Islet of Langerhans (tissue), 1 donor: ENCODE data around the gene GNAI3.

Experiments
- FAIRE-seq: peaks from one replicate; lab custom pipeline; 2011; peaks lifted over from hg19 to GRCh38; lab: Jason Lieb, UNC

GNAI3 gene

GRCh38 chr1:109527098-109527811 lies 21.2 kb upstream of the GNAI3 start:
- no peak for FAIRE-seq

- no peak for FAIRE-seq
Measured at GRCh38 chr1:109527846-109528695, 20.3 kb upstream of the GNAI3 start.

- no peak for FAIRE-seq
Measured at GRCh38 chr1:109528712-109529111, 19.7 kb upstream of the GNAI3 start.

GRCh38 chr1:109529881-109530456 lies 18.4 kb upstream of the GNAI3 start:
- no peak for FAIRE-seq

GRCh38 chr1:109530457-109531087 lies 17.8 kb upstream of the GNAI3 start:
- no peak for FAIRE-seq

GRCh38 chr1:109531380-109531779 lies 17.0 kb upstream of the GNAI3 start:
- no peak for FAIRE-seq

- FAIRE-seq = no peak
Measured at GRCh38 chr1:109531826-109532364, 16.5 kb upstream of the GNAI3 start.

GRCh38 chr1:109532365-109533136 lies 15.9 kb upstream of the GNAI3 start:
- no peak for FAIRE-seq

GRCh38 chr1:109534307-109534858 lies 14.0 kb upstream of the GNAI3 start:
- FAIRE-seq = no peak

GRCh38 chr1:109535481-109535880 lies 12.9 kb upstream of the GNAI3 start:
- FAIRE-seq = no peak

- no peak for FAIRE-seq
Measured at GRCh38 chr1:109535971-109536491, 12.4 kb upstream of the GNAI3 start.

GRCh38 chr1:109537450-109538178 lies 10.8 kb upstream of the GNAI3 start:
- no peak for FAIRE-seq

- no peak for FAIRE-seq
Measured at GRCh38 chr1:109538827-109539555, 9.4 kb upstream of the GNAI3 start.

- FAIRE-seq = no peak
Measured at GRCh38 chr1:109539676-109540075, 8.7 kb upstream of the GNAI3 start, which contains the start of gene GPR61. Gene GPR61 (plus strand): TSS chr1:109539872. CDS start chr1:109543023, 3,151 bp downstream.

GRCh38 chr1:109541102-109541501 lies 7.3 kb upstream of the GNAI3 start:
- FAIRE-seq = no peak

- FAIRE-seq = no peak
Measured at GRCh38 chr1:109542657-109543056, 5.8 kb upstream of the GNAI3 start.

GRCh38 chr1:109543283-109543987 lies 5.0 kb upstream of the GNAI3 start:
- FAIRE-seq = no peak

- FAIRE-seq = no peak
Measured at GRCh38 chr1:109543988-109544735, 4.3 kb upstream of the GNAI3 start.
